Hypothalamus (tissue), 51 donors: ENCODE measurements around the gene EMC1.
"Not testable (repeated sequence)": the region's sequence is repeated elsewhere in the genome, so short reads cannot be mapped to it uniquely, and the experiment has no call there.

Experiments used
- DNase-seq, 51 donors: peaks; one replicate each; lab custom pipeline; 2025; lab: John Stamatoyannopoulos, UW

The EMC1 gene

GRCh38 chr1:19262047-19262446 is 10.7 kb upstream of the EMC1 start:
- no peak for DNase-seq

- DNase-seq: peak in 1 of 51 donors; percentile 13
Measured at GRCh38 chr1:19260211-19261138, 9.2 kb upstream of the EMC1 start.

GRCh38 chr1:19258353-19258752 is 7.0 kb upstream of the EMC1 start:
- no peak for DNase-seq

- peak in 3 of 51 donors; percentile 3 to 9 (median 4) for DNase-seq
Measured at GRCh38 chr1:19257178-19257914, 6.0 kb upstream of the EMC1 start.

- not testable (repeated sequence) for DNase-seq
Measured at GRCh38 chr1:19256301-19256700, 5.0 kb upstream of the EMC1 start.

- DNase-seq: no peak
Measured at GRCh38 chr1:19255288-19255687, 4.0 kb upstream of the EMC1 start.

GRCh38 chr1:19254416-19254815 is 3.1 kb upstream of the EMC1 start:
- DNase-seq: peak in 11 of 51 donors; percentile 9 to 51 (median 19)

- DNase-seq: no peak
Measured at GRCh38 chr1:19250629-19251304, 557 bp downstream of the EMC1 start.

- peak in 28 of 51 donors; percentile 2 to 65 (median 27) for DNase-seq
Measured at GRCh38 chr1:19240673-19241538, 10.4 kb downstream of the EMC1 start.

GRCh38 chr1:19239876-19240275 is 11.4 kb downstream of the EMC1 start:
- DNase-seq: no peak

- no peak for DNase-seq
Measured at GRCh38 chr1:19234224-19234623, 17.1 kb downstream of the EMC1 start.

- DNase-seq: no peak
Measured at GRCh38 chr1:19232524-19232846, 18.8 kb downstream of the EMC1 start.

- DNase-seq: not testable (repeated sequence)
Measured at GRCh38 chr1:19231736-19232523, 19.4 kb downstream of the EMC1 start.

- DNase-seq: no peak
Measured at GRCh38 chr1:19229828-19230325, 21.4 kb downstream of the EMC1 start.

- DNase-seq: no peak
Measured at GRCh38 chr1:19229229-19229628, 22.1 kb downstream of the EMC1 start.

GRCh38 chr1:19222979-19223824 is 28.1 kb downstream of the EMC1 start:
- no peak for DNase-seq

- no peak for DNase-seq
Measured at GRCh38 chr1:19222573-19222972, 28.8 kb downstream of the EMC1 start.

GRCh38 chr1:19220991-19221390 is 30.3 kb downstream of the EMC1 start:
- DNase-seq: no peak
